NCI-H146 treated with DMSO at 0.1 percent for 48 hours (cell line): ENCODE measurements around the gene MMS19.

Experiments
- DNase-seq: peaks from one replicate; lab custom pipeline; 2025; ENCODE audit not compliant: unreplicated experiment; lab: John Stamatoyannopoulos, UW

The MMS19 gene

GRCh38 chr10:97525683-97526110, 27.5 kb upstream of the MMS19 start:
- no peak for DNase-seq

- DNase-seq, result no peak
Observed at GRCh38 chr10:97525086-97525485, 26.9 kb upstream of the MMS19 start.

GRCh38 chr10:97522937-97523336, 24.7 kb upstream of the MMS19 start:
- no peak for DNase-seq

- DNase-seq, result no peak
Observed at GRCh38 chr10:97522071-97522470, 23.8 kb upstream of the MMS19 start.

GRCh38 chr10:97520978-97521761, 22.9 kb upstream of the MMS19 start:
- DNase-seq, result no peak

- DNase-seq, result no peak
Observed at GRCh38 chr10:97520520-97520919, 22.3 kb upstream of the MMS19 start.

- no peak for DNase-seq
Observed at GRCh38 chr10:97519342-97519741, 21.1 kb upstream of the MMS19 start.

- no peak for DNase-seq
Observed at GRCh38 chr10:97518301-97519043, 20.2 kb upstream of the MMS19 start.

GRCh38 chr10:97517778-97518300, 19.6 kb upstream of the MMS19 start:
- DNase-seq, result no peak

- DNase-seq, result no peak
Observed at GRCh38 chr10:97517096-97517750, 19.0 kb upstream of the MMS19 start.

- no peak for DNase-seq
Observed at GRCh38 chr10:97515271-97515978, 17.2 kb upstream of the MMS19 start.

- DNase-seq, result no peak
Observed at GRCh38 chr10:97514344-97514743, 16.1 kb upstream of the MMS19 start.

GRCh38 chr10:97512993-97513392, 14.8 kb upstream of the MMS19 start:
- no peak for DNase-seq

GRCh38 chr10:97511711-97512440, 13.7 kb upstream of the MMS19 start:
- DNase-seq, result no peak

GRCh38 chr10:97510686-97511085, 12.5 kb upstream of the MMS19 start:
- no peak for DNase-seq

- no peak for DNase-seq
Observed at GRCh38 chr10:97509120-97509680, 11.0 kb upstream of the MMS19 start.

GRCh38 chr10:97508342-97508741, 10.1 kb upstream of the MMS19 start:
- DNase-seq, result no peak

- no peak for DNase-seq
Observed at GRCh38 chr10:97506199-97506991, 8.2 kb upstream of the MMS19 start.

- DNase-seq, result no peak
Observed at GRCh38 chr10:97505152-97505551, 6.9 kb upstream of the MMS19 start.
